K562 (cell line): ENCODE measurements around the gene HOXD9. TPM values are rescaled to one million over a fixed set of nuclear protein-coding genes. Genes with fewer than 3 reads are reported as not detected.

Source experiments
- CBX8 ChIP-seq: fragments of 200-600 bp; sonication (generic); IDR thresholded peaks from 2 replicates; pipeline ENCODE4 v1.6.1; 2012; ENCODE audit warnings: borderline replicate concordance, mixed run types, low read depth, mild to moderate bottlenecking, moderate library complexity, mixed read lengths, low read length, control low read depth, inconsistent platforms; ENCODE audit not compliant: poor library complexity, severe bottlenecking; ENCODE audit errors: extremely low read depth
- CTBP1 ChIP-seq: fragments of 450-650 bp; IDR thresholded peaks from 2 replicates; pipeline ENCODE4 v1.6.1; 2016; ENCODE audit warnings: borderline replicate concordance
- CTCF ChIP-seq, 3 experiments: IDR thresholded peaks in 2 of 3; conservative IDR thresholded peaks in 1 of 3; 2 replicates each; pipeline ENCODE4 v1.5.1; 2011 to 2012; ENCODE audit warnings: low read length in 3 of 3, mild to moderate bottlenecking in 3 of 3, control low read depth in 2 of 3, improper control_type of control experiment in 1 of 3, inconsistent platforms in 1 of 3, low read depth in 1 of 3, mixed read lengths in 1 of 3, moderate library complexity in 1 of 3; ENCODE audit not compliant: insufficient read depth in 2 of 3
- DEAF1 ChIP-seq: fragments of 450-650 bp; formaldehyde crosslinking; IDR thresholded peaks from 2 replicates; pipeline ENCODE4 v1.4.0; 2020; ENCODE audit warnings: mild to moderate bottlenecking, moderate library complexity
- HMGN3 ChIP-seq: IDR thresholded peaks from 2 replicates; pipeline ENCODE4 v1.6.1; 2011; ENCODE audit warnings: borderline replicate concordance, low read depth, mild to moderate bottlenecking, mixed read lengths, low read length; ENCODE audit not compliant: insufficient read length; ENCODE audit errors: extremely low read depth
- JUNB ChIP-seq: fragments of 450-650 bp; formaldehyde crosslinking; conservative IDR thresholded peaks from 2 replicates; pipeline ENCODE4 v1.4.0; 2020; ENCODE audit warnings: mild to moderate bottlenecking
- LCOR ChIP-seq: sonication (generic); formaldehyde crosslinking; IDR thresholded peaks from 2 replicates; pipeline ENCODE4 v1.8.0; 2022; ENCODE audit warnings: mild to moderate bottlenecking, missing genetic modification reagents
- NCOA4 ChIP-seq: fragments of 450-650 bp; IDR thresholded peaks from 2 replicates; pipeline ENCODE4 v1.6.1; 2018; ENCODE audit warnings: mild to moderate bottlenecking; ENCODE audit not compliant: partially characterized antibody
- POLR2G ChIP-seq: fragments of 200-400 bp; formaldehyde crosslinking; IDR thresholded peaks from 2 replicates; pipeline ENCODE4 v1.6.1; 2017; ENCODE audit warnings: low read depth, mild to moderate bottlenecking, antibody characterized with exemption, low read length, moderate library complexity
- SPI1 ChIP-seq: IDR thresholded peaks from 2 replicates; pipeline ENCODE4 v1.6.1; 2011; ENCODE audit warnings: low read depth, low read length, control low read depth, borderline replicate concordance
- TBP ChIP-seq: optimal IDR thresholded peaks from 2 replicates; pipeline ENCODE3; 2011; ENCODE audit warnings: low read depth, low read length, improper control_type of control experiment
- XRCC5 ChIP-seq: fragments of 200-400 bp; formaldehyde crosslinking; IDR thresholded peaks from 2 replicates; pipeline ENCODE4 v1.6.1; 2017; ENCODE audit warnings: low read depth, mild to moderate bottlenecking, low read length
- ZNF449 ChIP-seq: fragments of 250-450 bp; sonication (Bioruptor Pico); IDR thresholded peaks from 2 replicates; pipeline ENCODE4 v1.8.0; 2022; ENCODE audit warnings: moderate library complexity, mild to moderate bottlenecking, inconsistent platforms
- ZNF695 ChIP-seq: fragments of 450-650 bp; formaldehyde crosslinking; IDR thresholded peaks from 2 replicates; pipeline ENCODE4 v1.4.0; 2020; ENCODE audit warnings: mild to moderate bottlenecking, moderate library complexity
- ZNF766 ChIP-seq: fragments of 200-800 bp; sonication (Bioruptor generic); conservative IDR thresholded peaks from 2 replicates; pipeline ENCODE4 v1.6.1; 2016; ENCODE audit warnings: missing genetic modification characterization, missing compliant biosample characterization
- polyA plus RNA-seq, 8 experiments: library from polyadenylated mRNA; depleted of rRNA in 4 of 8; stranded (reverse) in 5 of 8; unstranded in 3 of 8; fragments of >200 nt; fragmentation: Nextera tagmentation in 2 of 8; fragmentation: Illumina TruSeq in 1 of 8; extraction: Ambion mirVana in 2 of 8; extraction: Trizol in 1 of 8; gene quantifications; 2 replicates each; pipeline versions ENCODE4 v1.2.1 to v1.2.3, GENCODE V29; 2011 to 2014; ENCODE audit warnings: inconsistent platforms in 1 of 8, missing spikeins in 1 of 8
- total RNA-seq, 7 experiments: library from RNA; depleted of rRNA in 6 of 7; stranded (reverse); fragments of >200 nt in 6 of 7; fragmentation: Illumina TruSeq in 2 of 7; extraction: Trizol in 2 of 7; gene quantifications; 2 replicates each; pipeline versions ENCODE4 v1.2.1 to v1.2.3, GENCODE V29; 2011 to 2021; ENCODE audit warnings: low replicate concordance in 1 of 7
- TF ChIP-seq, protein P1 (sequence below): fragments of 250-450 bp; sonication (Bioruptor Pico); IDR thresholded peaks from 2 replicates; pipeline ENCODE4 v1.4.0; 2020; ENCODE audit warnings: mild to moderate bottlenecking

Gene HOXD9
- total and polyA plus RNA-seq, 9 of the 15 experiments (the other 6 are each of a cell fraction or from before 2014, with no cell fraction given) = not detected

GRCh38 chr2:176096986-176097819 lies 25.3 kb upstream of the HOXD9 start (continued):
- TF ChIP-seq LCOR (peak; percentile 53; the same call in 1 of the 2 replicates), ZNF449 (CRISPR knock-in tag) (no peak), XRCC5 (peak; percentile 62; the same call in 1 of the 2 replicates), JUNB (CRISPR knock-in tag) (0 out of 2 replicates have a peak, but pooled peaks have one; percentile 23), DEAF1 (CRISPR knock-in tag) (peak; percentile 89), NCOA4 (no peak), ZNF766 (CRISPR knock-in tag) (peak; percentile 61; the same call in 1 of the 2 replicates), HMGN3 (peak; percentile 16), CTBP1 (peak; percentile 22; the same call in 1 of the 2 replicates), TBP (no peak), SPI1 (0 out of 2 replicates have a peak, but pooled peaks have one; percentile 17), ZNF695 (CRISPR knock-in tag) (no peak), CTCF (IDR thresholded peaks at IDR 0.05 in 2 of 3, conservative IDR thresholded peaks at IDR 0.05 in 1 of 3; ENCODE audit: insufficient read depth in 2 of 3, low read depth in 1 of 3, low read length in 3 of 3) (peak; percentile 84 to 90 (median 87)), POLR2G (peak; percentile 60), CBX8 (peak; percentile 98)
- TF ChIP-seq, protein P1, sequence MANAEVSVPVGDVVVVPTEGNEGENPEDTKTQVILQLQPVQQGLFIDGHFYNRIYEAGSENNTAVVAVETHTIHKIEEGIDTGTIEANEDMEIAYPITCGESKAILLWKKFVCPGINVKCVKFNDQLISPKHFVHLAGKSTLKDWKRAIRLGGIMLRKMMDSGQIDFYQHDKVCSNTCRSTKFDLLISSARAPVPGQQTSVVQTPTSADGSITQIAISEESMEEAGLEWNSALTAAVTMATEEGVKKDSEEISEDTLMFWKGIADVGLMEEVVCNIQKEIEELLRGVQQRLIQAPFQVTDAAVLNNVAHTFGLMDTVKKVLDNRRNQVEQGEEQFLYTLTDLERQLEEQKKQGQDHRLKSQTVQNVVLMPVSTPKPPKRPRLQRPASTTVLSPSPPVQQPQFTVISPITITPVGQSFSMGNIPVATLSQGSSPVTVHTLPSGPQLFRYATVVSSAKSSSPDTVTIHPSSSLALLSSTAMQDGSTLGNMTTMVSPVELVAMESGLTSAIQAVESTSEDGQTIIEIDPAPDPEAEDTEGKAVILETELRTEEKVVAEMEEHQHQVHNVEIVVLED (CRISPR knock-in tag) = no peak
